Measurements from ENCODE around the gene RPN1. TPM values are rescaled to one million over a fixed set of nuclear protein-coding genes. Genes with fewer than 3 reads are reported as not detected.

RPN1 gene
- total RNA-seq, 4 donors from 2014 or later = 125 to 184 (median 143) TPM

DNA sequence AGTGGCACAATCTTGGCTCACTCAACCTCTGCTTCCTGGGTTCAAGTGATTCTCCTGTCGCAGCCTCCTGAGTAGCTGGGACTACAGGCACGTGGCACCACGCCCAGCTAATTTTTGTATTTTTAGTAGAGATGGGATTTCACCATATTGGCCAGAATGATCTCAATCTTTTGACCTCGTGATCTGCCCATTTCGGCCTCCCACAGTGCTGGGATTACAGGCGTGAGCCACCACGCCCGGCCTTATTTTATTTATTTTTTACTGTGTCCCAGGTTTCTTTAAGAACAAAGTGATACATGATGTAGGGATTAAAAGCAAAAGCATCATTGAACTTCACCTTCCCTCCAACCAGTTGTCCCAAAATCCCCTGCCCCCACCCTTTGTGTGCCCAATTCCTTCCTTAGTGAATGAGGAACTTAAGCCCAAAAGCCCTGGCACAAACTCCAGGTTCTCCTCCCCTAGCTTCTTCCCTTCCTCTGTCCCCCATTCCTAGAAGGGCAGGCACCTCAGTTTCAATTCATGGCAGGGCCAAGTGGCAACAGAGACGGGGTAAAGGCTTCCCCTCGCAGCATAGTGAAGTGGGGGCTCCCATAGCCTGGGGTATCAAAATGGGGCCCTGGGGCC, 23.7 kb upstream of the RPN1 start:
- Histone ChIP-seq H3K27me3 (no peaks in the 10 kb centered on the region), H3K27ac (no peak overlapping the region), H3K36me3 (no peaks in the 10 kb centered on the region), H3K9me3 (no peaks in the 10 kb centered on the region), H3K4me3 (no peak overlapping the region), H3K4me1 (no peaks in the 10 kb centered on the region)
- DNase-seq = no peak
- WGBS, 2 donors (ENCODE audit: low coverage in 1 of 2) = 88 to 89% methylated on average over 8 to 10 of the region's 10 CpGs
- intact Hi-C loops (cut with DNase I; ENCODE audit: low total_unique reads) = no loop called here
- in situ Hi-C loops (cut with MboI; ENCODE audit: low pct_ligation_motif_present in 1 of 4, low pct_unique_long_range_greater_than_20kb in 1 of 4, low sequenced_read_pairs in 3 of 4) = no loop called here
- TF ChIP-seq EP300 (IDR thresholded peaks at IDR 0.05; ENCODE audit: low read depth) = no peak
- TF ChIP-seq POLR2A (IDR thresholded peaks at IDR 0.05) = no peak
- TF ChIP-seq, protein P1, sequence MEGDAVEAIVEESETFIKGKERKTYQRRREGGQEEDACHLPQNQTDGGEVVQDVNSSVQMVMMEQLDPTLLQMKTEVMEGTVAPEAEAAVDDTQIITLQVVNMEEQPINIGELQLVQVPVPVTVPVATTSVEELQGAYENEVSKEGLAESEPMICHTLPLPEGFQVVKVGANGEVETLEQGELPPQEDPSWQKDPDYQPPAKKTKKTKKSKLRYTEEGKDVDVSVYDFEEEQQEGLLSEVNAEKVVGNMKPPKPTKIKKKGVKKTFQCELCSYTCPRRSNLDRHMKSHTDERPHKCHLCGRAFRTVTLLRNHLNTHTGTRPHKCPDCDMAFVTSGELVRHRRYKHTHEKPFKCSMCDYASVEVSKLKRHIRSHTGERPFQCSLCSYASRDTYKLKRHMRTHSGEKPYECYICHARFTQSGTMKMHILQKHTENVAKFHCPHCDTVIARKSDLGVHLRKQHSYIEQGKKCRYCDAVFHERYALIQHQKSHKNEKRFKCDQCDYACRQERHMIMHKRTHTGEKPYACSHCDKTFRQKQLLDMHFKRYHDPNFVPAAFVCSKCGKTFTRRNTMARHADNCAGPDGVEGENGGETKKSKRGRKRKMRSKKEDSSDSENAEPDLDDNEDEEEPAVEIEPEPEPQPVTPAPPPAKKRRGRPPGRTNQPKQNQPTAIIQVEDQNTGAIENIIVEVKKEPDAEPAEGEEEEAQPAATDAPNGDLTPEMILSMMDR (IDR thresholded peaks at IDR 0.05) = no peak
- TF ChIP-seq POLR2AphosphoS5 (IDR thresholded peaks at IDR 0.05) = no peak

DNA sequence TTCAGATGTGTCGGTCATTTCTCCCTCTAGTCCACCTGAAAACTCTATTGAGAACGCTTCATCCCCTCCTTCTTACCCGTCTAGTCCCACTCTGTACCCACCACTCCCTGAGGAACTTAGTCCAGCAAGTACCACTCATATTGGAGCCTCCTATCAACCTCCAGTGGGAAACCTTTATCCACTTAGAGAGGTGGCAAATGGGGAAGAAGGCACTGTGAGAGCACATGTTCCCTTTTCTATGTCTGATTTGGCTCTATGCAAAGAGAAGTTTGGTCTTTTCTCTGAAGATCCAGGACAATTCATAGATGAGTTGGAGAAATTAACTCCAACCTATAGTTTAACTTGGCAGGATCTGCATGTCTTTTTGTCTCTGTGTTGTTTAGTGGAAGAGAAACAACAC, 17.0 kb upstream of the RPN1 start:
- intact Hi-C loops (cut with DNase I; ENCODE audit: low total_unique reads) (no loop called here), in situ Hi-C loops (cut with MboI; ENCODE audit: low pct_ligation_motif_present in 1 of 4, low pct_unique_long_range_greater_than_20kb in 1 of 4, low sequenced_read_pairs in 3 of 4) (no loop called here)
- H3K27me3 ChIP-seq = no peaks in the 10 kb centered on the region
- no peaks in the 10 kb centered on the region for H3K36me3 ChIP-seq
- H3K27ac ChIP-seq = no peak overlapping the region
- TF ChIP-seq POLR2AphosphoS5 (IDR thresholded peaks at IDR 0.05) = no peak
- TF ChIP-seq POLR2A (IDR thresholded peaks at IDR 0.05) = no peak
- TF ChIP-seq, protein P1 (IDR thresholded peaks at IDR 0.05) = no peak
- TF ChIP-seq EP300 (IDR thresholded peaks at IDR 0.05; ENCODE audit: low read depth) = no peak
- DNase-seq = no peak
- WGBS, 2 donors (ENCODE audit: low coverage in 1 of 2) = 97% methylated on average over 3 of the region's 3 CpGs; no CpG with 5 or more reads in 1 of the 2 donors
- H3K4me1 ChIP-seq = no peaks in the 10 kb centered on the region
- H3K9me3 ChIP-seq = no peaks in the 10 kb centered on the region
- H3K4me3 ChIP-seq = no peak overlapping the region

DNA sequence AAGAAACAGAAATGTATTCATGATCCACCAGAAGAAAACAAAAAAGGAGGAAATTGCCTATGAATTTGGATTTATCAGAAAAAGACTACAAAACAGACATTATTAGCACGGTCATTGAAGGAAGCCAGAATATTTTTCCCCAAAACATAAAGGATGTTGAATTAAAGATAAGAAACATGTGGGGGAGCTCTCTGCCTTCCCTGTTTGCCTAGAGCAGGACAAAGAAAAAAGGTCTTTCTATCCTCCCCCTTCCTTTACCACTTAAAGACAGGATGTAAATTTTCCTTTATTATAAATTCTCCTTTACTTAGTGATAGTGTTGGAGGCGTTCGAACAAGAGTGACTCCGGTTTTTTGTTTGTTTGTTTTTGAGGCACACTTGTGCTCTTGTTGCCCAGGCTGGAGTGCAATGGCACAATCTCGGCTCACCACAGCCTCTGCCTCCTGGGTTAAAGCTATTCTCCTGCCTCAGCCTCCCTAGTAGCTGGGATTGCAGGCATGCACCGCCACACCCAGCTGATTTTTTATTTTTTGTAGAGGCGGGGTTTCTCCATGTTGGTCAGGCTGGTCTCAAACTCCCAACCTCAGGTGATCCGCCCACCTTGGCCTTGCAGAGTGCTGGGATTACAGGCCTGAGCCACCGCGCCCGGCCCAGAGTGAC, 14.9 kb upstream of the RPN1 start:
- WGBS, 2 donors (ENCODE audit: low coverage in 1 of 2) = 48 to 72% methylated on average over 4 to 11 of the region's 11 CpGs
- H3K27ac ChIP-seq = no peak overlapping the region
- in situ Hi-C loops (cut with MboI; ENCODE audit: low pct_ligation_motif_present in 1 of 4, low pct_unique_long_range_greater_than_20kb in 1 of 4, low sequenced_read_pairs in 3 of 4) = no loop called here
- no peaks in the 10 kb centered on the region for H3K4me1 ChIP-seq
- no peak overlapping the region for H3K4me3 ChIP-seq
- H3K9me3 ChIP-seq = no peaks in the 10 kb centered on the region
- no peaks in the 10 kb centered on the region for H3K36me3 ChIP-seq
- TF ChIP-seq, protein P1 (IDR thresholded peaks at IDR 0.05) = no peak
- TF ChIP-seq POLR2A (IDR thresholded peaks at IDR 0.05) (no peak), POLR2AphosphoS5 (IDR thresholded peaks at IDR 0.05) (no peak), EP300 (IDR thresholded peaks at IDR 0.05; ENCODE audit: low read depth) (no peak)
- intact Hi-C loops (cut with DNase I; ENCODE audit: low total_unique reads) = no loop called here
- DNase-seq = no peak
- no peaks in the 10 kb centered on the region for H3K27me3 ChIP-seq

DNA sequence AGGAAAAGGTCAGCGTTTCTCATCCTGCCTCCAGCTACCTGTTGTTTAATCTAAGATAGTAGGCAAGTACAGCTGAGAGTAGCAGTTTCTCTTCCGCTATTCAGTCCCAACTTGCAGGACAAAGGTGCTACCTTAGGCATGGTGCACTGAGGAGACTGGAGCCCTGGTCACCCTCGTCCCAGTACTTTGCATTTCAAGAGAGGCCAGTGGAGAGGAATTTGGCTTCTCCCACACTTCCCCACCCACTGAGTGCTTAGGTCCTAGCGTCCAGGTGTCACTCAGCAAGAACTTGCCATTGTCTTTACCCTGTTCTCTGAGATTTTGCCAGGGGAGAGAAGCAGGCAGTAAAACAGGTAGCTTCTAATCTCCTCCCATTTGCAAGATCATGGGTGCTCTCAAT, 12.5 kb upstream of the RPN1 start:
- no peak for DNase-seq
- in situ Hi-C loops (cut with MboI; ENCODE audit: low pct_ligation_motif_present in 1 of 4, low pct_unique_long_range_greater_than_20kb in 1 of 4, low sequenced_read_pairs in 3 of 4) (no loop called here), intact Hi-C loops (cut with DNase I; ENCODE audit: low total_unique reads) (no loop called here)
- Histone ChIP-seq H3K9me3 (no peaks in the 10 kb centered on the region), H3K4me1 (no peaks in the 10 kb centered on the region), H3K27me3 (no peaks in the 10 kb centered on the region), H3K27ac (no peak overlapping the region), H3K4me3 (no peak overlapping the region), H3K36me3 (no peaks in the 10 kb centered on the region)
- TF ChIP-seq EP300 (IDR thresholded peaks at IDR 0.05; ENCODE audit: low read depth) (no peak), POLR2A (IDR thresholded peaks at IDR 0.05) (no peak), POLR2AphosphoS5 (IDR thresholded peaks at IDR 0.05) (no peak)
- TF ChIP-seq, protein P1 (IDR thresholded peaks at IDR 0.05) = no peak
- WGBS, 2 donors (ENCODE audit: low coverage in 1 of 2) = 78 to 90% methylated on average over 2 to 4 of the region's 4 CpGs

Measured in transverse colon (tissue), 4 donors.